ENCODE data around the gene ELF2.
A peak's percentile ranks its signal among the peaks of the same experiment; 100 is the strongest.
"Not testable (repeated sequence)": the region's sequence is repeated elsewhere in the genome, so short reads cannot be mapped to it uniquely, and the experiment has no call there.

Gene ELF2

DNA sequence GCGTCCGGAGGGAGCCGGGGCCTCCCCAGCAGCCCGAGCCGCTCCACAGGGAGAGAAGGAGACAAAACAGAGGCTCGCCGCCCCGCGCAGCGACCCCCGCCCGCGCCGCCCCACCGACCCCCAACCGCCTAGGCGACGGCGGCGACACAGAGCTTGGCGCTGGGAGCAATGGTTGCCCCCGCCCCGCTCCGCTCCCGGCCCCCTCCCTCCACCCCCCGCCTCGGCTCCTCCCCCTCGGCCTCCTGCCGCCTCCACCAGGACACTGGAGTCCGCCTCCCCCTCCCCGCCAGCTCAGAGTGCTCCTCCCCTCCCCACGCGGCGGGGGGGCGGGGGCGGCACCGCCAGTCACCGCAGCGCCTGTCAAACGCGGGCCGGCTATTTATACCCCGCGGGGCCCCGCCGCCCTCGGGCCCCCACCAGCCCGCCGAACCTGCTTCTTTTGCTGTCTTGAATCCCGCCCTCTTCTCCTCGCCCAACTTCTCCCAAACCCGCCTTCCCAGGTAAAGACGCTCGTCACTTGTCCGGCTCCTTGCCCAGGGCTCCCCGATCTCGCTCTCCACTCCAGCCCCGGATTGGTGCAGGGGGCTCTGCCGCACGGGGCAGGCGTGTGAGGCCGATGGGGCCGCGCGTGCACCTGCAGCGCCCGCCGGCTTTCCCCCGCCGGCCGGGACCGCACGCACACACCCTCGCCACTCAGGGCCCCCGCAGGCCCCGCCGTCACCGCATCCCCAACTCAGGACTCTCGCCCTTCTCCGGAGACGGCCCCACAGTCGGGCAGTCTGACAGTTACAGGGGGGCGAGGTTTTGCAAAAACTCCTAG, at the start of gene ELF2:
ELF2 (minus strand) TSS at position 170 of the 820 bp plus-strand sequence. CDS start 39,517 bp downstream, outside the sequence.
- DNase-seq (ENCODE audit: low spot score): peak; percentile 88

DNA sequence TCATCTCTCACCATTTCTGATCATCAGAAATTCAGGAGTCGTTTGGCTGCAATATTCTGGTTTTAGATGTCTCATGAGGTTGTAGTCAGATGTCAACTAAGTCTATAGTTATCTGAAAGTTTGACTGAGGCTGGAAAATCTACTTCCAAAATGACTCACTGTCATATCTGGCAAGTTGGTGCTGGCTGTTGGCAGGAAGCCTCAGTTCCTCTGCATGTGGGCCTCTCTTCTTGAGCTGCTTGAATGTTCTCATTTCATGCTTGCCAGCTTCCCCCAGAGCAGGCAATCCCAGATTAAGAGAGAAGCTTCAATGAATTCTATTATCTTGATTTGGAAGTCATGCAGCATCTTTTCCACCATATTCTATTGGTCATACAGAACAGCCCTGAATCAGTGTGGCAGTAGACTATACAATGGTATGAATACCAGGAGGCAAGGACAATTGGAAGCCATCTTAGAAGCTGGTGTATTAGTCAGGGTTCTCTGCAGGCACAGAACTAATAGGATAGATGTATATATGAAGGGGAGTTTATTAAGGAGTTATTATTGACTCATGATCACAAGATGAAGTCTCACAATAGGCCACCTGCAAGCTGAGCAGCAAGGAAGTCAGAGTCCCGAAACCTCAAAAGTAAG, 46.8 kb upstream of the ELF2 start:
- DNase-seq (ENCODE audit: low spot score): peak; percentile 35

DNA sequence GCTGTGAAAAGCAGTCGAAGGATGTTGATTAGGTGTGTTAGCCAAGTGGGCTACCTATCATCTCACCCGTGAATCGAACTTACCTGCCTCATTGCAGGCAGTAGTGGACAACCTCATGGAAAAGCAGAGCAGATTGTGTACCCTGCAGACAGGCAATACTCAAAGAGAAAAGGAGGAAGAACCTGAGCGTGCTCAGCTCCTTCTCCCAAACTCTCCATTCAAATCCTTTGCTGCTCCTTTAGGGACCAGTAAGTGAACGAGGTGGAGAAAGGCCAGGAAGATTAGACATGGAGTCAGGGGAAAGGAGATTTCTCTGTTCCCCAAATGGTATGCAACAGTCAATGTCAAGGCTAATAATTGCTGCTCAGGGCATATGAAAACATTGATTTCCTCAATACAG, 45.2 kb upstream of the ELF2 start:
- DNase-seq (ENCODE audit: low spot score): no peak

DNA sequence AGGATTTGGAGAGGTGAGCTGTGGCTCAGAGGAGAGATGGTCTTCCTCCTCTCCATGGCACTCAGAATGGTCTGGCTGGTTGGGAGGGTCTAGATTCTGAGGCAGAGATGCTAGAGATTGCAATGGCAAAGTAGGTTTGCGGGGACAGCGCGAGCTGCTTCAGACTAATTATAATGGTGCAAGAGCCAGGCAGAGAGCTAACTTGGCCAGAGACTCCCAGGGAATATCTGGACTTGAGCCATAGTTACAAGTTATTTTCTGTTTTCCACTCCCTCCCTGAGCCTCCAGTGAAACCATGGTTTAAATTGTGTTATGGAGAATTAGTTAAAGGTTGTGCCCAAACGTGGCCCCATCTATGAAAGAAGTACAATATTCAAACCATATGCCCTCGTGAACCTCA, 44.7 kb upstream of the ELF2 start:
- DNase-seq (ENCODE audit: low spot score): no peak

DNA sequence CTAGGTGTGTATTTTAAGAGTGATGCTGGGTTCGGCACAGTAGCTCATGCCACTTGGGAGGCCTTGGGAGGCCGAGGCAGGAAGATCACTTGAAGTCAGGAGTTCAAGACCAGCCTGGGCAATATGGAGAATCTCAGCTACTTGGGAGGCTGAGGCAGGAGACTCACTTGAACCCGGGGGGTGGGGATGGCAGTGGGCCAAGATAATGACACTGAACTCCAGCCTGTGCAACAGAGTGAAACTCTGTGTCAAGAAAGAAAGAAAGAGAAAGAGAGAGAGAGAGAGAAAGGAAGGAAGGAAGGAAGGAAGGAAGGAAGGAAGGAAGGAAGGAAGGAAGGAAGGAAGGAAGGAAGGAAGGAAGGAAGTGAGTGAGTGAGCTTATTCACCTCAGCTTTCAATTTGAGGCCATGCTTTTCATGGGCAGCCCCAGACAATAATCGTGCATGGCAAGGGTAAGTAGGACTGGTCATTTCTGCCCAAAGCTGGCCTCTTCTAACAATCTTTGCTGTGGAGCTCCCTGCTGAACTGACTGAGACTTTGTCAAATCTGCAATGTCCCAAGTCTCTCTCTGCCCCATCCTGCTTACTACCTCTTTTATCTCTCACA, 42.5 kb upstream of the ELF2 start:
- DNase-seq (ENCODE audit: low spot score): no peak

DNA sequence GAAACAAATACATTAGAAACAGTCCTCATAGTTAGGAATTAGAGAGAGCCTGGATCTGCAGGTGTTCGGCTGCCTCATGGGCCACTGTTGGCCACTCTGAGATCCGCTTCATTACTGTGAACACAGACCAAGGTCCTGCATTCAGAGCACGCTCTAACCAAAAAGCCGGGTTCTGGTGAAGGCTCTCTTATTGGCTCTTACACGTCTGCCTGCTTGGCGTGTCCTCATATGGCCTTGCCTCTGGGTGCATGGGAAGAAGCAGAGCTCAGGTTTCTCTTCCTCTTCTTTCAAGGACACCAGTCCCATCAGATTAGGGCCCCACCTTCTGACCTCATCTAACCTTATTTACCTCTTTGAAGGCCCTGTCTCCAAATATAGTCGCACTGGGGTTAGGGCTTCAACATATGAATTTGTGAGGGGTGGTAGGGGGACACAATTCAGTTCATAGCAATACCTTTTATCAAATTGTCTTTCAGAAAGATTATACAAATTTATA, 37.1 kb upstream of the ELF2 start:
- DNase-seq (ENCODE audit: low spot score): no peak

DNA sequence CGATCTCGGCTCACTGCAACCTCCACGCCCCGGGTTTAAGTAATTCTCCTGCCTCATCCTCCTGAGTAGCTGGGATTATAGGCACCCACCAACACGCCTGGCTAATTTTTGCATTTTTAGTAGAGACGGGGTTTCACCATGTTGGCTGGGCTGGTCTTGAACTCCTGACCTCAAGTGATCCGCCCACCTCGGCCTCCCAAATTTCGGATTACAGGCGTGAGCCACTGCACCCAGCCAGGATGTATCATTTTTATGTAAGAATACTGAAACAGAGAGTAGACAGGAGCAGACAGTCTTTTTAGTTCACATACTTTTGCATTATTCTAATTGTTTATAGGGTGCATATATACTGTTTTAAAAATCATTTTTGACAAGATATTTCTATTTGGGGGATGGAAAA, 36.6 kb upstream of the ELF2 start:
- not testable (repeated sequence) for DNase-seq (ENCODE audit: low spot score)

DNA sequence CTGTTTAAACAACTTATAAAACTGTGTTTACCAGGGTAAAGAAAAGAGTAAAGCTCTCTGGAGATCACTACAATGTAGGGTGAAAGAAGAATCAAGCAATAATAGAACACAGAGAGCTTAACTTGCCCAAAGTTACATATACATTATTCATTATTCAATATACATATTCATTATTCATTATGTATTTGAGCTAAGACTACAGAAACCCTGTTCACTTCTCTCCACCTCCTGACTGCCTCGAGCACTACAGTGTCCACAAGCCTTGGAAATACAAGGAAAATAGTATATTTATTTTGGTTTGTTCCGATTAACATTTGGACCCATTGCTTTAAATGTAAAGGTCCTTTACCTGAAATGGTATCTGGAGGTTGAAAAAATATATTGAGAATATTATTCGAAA, 35.9 kb upstream of the ELF2 start:
- DNase-seq (ENCODE audit: low spot score): no peak

DNA sequence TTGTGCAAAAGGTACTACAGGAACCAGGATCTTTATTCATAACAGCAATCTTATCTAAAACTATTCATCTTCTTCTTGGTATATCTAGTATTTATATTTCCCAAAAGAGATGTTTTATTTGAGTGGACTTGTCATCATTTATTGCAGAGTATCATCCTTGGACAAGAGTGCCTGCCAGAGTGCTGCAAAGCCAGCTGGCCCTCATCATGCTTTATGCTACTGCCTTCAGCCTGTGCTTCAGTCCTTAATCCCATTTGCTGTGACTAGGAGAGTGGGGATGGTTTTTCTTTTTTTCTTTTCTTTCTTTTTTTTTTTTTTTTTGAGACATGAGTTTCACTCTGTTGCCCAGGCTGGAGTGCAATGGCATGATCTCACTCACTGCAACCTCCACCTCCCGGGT, 33.5 kb upstream of the ELF2 start:
- no peak for DNase-seq (ENCODE audit: low spot score)

DNA sequence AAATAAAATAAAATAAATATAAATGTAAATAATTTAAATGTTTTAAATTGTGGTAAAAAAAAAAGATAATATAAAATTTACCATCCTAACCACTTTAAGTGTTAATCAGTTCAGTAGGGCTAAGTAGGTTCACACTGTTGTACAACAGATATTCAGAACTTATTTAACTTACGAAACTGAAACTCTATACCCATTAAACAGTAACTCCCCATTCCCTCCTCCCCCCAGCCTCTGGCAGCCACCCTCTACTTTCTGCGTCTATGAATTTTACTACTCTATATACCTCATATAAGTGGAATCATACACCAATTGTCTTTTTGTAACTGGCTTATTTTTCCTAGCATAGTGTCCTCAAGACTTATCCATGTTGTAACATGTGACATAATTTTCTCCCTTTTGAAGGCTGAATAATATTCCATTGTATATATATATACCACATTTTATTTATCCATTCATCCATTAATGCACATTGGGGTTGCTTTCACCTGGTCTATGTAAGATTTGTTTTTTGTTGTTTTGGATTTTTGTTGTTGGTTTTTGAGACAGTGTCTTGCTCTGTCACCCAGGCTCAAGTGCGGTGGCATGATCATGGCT, 32.5 kb upstream of the ELF2 start:
- no peak for DNase-seq (ENCODE audit: low spot score)

DNA sequence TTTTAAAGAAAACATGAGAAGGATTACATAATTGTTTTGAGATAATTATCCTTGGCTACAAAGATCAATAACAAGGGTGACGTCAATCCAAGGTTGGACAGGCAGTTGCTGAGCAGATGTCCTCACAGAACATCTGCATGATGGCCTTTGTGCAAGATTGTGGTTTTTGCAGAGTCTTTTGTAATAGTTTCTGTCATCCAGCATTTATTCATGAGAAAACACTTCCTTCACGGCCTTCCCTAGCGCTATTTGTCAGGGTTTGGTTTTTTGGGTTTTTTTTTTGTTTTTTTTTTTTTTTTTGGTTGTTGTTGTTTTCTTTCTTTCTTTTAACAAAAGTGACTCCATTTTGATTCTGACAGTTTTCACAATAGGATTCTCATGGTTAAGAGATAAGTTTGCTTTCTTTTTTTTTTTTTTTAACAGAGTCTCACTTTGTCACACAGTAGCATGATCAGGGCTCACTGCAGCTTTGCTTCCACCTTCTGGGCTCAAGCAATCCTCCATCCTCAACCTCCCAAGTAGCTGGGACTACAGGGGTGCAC, 31.5 kb upstream of the ELF2 start:
- no peak for DNase-seq (ENCODE audit: low spot score)

DNA sequence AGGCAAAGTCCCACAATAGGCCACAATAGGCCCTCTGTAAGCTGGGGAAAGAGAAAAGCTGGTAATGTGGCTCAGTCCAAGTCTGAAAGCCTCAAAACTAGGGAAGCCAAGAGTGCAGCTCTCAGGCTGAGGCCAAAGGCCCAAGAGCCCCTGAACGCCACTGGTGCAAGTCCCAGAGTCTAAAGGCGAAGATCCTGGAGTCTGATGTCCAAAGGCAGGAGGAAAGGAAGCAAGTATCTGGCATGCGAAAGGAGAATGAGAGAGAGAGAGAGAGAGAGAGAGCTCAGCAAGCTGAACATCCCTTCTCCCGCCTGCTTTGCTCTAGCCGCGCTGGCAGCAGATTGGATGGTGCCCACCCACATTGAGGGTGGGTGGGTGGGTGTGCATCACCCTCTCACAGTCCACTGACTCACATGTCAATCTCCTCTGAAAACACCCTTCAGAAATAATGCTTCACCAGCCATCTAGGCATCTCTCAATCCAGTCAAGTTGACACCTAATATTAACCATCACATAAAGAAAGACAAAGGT, 30.9 kb upstream of the ELF2 start:
- no peak for DNase-seq (ENCODE audit: low spot score)

DNA sequence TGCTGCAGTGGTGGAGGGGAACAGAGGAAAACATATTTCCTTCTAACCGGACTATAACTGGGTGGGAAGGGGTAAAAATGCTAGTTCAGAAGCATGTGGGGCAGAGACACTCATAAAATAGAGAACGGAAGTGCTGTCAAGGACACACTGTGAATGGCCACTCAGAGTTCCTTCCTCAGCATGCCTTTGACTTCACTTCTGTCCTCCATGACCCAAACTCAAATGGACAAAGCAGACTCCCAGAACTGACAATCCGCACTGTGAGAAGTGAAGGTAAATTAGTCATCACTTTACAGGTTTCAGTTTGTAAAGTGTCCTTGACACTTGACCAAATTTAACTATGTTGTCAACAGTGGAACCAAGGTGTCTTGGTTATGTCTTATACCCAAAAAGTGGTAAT, 30.2 kb upstream of the ELF2 start:
- no peak for DNase-seq (ENCODE audit: low spot score)

DNA sequence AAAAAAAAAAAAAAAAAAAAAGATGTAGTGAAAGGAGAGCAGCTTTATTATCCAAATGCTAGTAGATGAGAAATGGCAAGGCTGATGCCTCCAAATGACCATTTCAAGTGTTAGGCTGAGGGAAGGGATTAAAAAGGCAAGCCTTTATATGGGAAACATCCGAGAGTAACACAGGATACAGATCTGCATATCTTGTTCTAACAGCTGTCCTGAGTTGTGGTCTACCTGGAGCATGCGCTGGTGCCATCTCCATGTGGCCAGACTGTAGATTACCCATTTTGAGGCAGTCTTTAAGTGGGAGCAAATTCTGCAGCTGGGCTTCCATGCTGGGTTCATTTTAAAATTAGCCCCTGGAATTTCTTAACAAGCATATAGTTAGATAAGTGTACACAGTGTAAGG, 26.0 kb upstream of the ELF2 start:
- DNase-seq (ENCODE audit: low spot score): no peak

DNA sequence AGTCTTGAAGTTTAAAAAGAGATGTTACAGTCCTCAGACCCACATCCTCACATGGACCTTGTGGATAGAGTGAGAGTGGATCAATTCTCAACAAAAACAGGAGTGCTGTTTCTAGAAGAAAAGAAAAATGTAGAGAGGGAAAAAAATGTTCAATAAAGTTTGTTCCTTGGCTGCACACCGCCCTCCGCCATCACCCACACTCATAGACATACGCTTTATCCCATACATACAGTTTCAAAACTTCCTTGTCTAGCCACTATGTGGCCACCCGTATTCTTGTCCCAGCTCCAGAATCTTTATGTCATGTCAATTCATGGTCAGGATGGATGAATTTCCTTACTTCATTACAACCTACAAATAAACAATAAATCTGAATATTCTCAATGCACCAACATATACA, 23.5 kb upstream of the ELF2 start:
- DNase-seq (ENCODE audit: low spot score): no peak

DNA sequence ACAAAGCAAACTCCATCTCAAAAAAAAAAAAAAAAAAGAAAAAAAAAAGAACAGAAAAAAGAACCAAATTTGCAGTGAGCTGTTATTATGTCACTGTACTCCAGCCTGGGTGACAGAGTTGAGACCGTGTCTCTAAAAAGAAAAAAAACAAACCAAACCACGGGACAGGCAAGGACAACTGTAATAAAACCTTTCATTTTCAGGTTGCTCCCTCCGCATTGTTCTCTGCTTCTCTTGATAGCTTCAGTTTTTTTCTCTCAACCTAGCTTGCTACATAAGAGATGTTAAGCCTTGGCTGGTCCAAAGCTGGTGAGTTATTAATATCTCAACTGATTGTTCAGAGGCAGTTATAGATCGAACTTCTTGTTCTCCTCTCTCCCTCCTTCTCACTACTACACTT, 23.1 kb upstream of the ELF2 start:
- no peak for DNase-seq (ENCODE audit: low spot score)

DNA sequence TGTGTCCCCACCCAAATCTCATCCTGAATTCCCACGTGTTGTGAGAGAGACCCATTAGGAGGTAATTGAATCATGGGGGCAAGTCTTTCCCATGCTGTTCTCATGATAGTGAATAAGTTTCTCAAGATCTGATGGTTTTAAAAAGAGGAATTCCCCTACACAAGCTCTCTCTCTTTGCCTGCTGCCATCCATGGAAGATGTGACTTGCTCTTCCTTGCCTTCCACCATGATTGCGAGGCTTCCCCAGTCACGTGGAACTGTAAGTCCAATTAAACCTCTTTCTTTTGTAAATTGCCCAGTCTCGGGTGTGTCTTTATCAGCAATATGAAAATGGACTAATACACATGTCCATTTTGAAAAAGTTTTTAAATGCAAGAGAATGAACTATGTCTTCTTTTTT, 20.2 kb upstream of the ELF2 start:
- not testable (repeated sequence) for DNase-seq (ENCODE audit: low spot score)

DNA sequence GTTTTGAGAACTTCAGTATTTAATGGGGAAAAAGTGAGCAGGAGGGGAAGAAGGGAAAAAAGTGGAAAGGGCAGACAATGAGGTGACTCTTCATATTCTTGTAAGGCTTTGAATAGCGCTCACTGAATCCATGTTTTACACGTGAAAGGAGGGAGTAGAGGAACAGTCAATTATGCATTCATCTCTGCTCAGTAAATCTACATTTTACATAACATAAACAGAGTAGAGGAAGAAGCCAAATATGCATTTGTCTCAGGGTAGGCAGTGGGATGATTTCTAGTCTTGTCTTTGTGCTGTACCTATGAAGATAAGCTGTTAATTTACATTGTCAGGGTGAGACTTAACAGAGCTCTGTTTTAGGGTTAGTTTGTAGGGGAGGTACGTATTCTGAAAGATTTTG, 19.4 kb upstream of the ELF2 start:
- no peak for DNase-seq (ENCODE audit: low spot score)

DNA sequence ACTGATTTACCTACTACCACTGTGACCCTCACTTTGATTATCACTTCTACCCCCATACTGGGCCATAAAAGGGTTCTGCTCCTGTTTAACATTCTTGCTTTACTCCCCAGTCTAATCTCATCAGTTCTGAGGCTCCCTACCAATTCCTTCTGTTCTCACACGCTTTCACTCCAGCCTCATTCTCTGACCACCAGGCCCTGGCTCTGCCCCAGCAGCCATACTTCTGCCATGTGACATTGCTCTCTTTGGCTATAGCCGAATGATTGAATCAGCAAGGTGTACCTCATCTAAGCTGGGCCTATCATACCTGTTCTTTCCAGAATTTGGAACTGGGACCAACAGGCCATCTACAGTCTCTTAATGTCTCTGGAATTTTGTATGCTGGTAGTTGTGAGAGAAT, 14.4 kb upstream of the ELF2 start:
- no peak for DNase-seq (ENCODE audit: low spot score)

DNA sequence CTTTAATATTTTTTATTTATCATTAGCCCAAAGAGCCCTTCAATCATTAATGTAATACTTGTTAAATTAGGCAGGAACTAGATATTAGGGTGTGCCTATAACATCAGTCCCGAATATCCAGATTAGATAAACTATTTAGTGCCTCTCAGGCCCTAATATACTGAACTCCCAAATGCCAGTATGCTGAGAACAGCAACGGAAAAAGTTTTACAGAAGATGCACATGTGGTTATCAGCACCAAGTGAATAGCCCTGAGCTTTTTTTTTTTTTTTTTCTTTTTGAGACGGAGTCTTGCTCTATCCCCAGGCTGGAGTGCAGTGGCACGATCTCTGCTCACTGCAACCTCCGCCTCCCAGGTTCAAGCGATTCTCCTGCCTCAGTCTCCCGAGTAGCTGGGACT, 13.0 kb upstream of the ELF2 start:
- DNase-seq (ENCODE audit: low spot score): no peak

DNA sequence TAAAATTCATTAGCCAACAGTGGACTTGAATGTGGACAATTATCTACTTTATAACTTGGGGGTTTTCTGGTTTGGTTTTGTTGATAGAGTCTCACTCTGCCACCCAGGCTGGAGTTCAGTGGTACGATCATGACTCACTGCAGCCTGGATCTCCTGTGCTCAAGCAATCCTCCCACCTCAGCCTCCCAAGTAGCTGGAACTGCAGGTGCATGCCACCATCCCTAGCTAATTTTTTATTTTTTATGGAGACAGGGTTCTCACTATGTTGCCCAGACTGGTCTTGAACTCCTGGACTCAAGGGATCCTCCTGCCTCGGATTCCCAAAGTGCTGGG, 12.4 kb upstream of the ELF2 start:
- DNase-seq (ENCODE audit: low spot score): no peak

DNA sequence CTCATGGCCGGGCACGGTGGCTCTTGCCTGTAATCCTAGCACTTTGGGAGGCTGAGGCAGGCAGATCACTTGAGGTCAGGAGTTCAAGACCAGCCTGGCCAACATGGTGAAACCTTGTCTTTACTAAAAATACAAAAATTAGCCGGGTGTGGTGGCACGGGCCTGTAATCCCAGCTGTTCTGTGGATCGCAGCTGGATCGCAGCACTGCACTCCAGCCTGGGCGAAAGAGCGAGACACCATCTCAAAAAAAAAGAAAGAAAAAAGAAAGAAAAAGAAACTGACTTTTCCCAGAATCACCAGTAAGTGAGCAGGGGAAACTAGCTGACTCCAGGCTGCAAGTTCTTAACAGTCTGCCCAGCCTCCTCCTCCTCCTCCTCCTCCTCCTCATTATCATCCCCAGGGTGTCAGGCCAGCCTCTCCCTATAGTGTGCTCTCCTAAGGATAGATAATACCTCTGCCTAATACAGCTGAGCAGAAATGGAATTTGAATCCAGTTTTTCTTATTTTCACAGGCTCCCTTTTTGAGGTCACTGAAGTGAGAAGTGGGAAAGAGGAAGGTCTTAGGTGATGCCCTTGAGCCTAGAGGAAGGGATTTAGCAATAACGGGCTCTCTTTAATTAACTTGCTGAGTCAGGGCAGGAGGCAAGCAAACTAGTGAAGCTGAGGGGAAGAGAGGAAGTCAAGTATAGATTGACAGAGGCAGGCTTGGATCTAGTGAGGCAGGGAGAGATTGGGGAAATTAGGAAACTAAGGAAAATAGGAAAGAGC, 11.8 kb upstream of the ELF2 start:
- DNase-seq (ENCODE audit: low spot score): peak; percentile 39
